ENCODE measurements around the gene CAMTA1.

Gene CAMTA1

GRCh38 chr1:7568053-7568452 is 782.8 kb downstream of the CAMTA1 start:
- Histone ChIP-seq H3K9me3 (ENCODE audit: control insufficient read depth in 2 of 2, low read length in 2 of 2) (no peaks in the 10 kb centered on the region), H3K9ac (ENCODE audit: low read length in 2 of 2) (no peak overlapping the region)

GRCh38 chr1:7568901-7569524 is 783.8 kb downstream of the CAMTA1 start:
- Histone ChIP-seq H3K36me3 (ENCODE audit: control insufficient read depth in 2 of 2, insufficient read depth in 2 of 2, low read length in 2 of 2) (no peaks in the 10 kb centered on the region), H3K27me3 (ENCODE audit: control insufficient read depth in 1 of 2, insufficient read depth in 2 of 2, low read length in 2 of 2) (no peaks in the 10 kb centered on the region), H3K4me3 (ENCODE audit: low read length in 2 of 2) (no peak overlapping the region), H3K9ac (ENCODE audit: low read length in 2 of 2) (no peak overlapping the region), H3K9me3 (ENCODE audit: control insufficient read depth in 2 of 2, low read length in 2 of 2) (no peaks in the 10 kb centered on the region), H3K4me1 (ENCODE audit: control insufficient read depth, insufficient read depth, low read length) (peaks cover 13% of the 10 kb centered on the region), H3K27ac (ENCODE audit: low read length) (no peak overlapping the region)

More at GRCh38 chr1:7568053-7568452, 782.8 kb downstream of the CAMTA1 start:
- Histone ChIP-seq H3K4me3 (ENCODE audit: low read length in 2 of 2) (no peak overlapping the region), H3K27me3 (ENCODE audit: control insufficient read depth in 1 of 2, insufficient read depth in 2 of 2, low read length in 2 of 2) (no peaks in the 10 kb centered on the region), H3K36me3 (ENCODE audit: control insufficient read depth in 2 of 2, insufficient read depth in 2 of 2, low read length in 2 of 2) (no peaks in the 10 kb centered on the region), H3K27ac (ENCODE audit: low read length) (no peak overlapping the region), H3K4me1 (ENCODE audit: control insufficient read depth, insufficient read depth, low read length) (peaks cover 6% of the 10 kb centered on the region)

GRCh38 chr1:7570311-7570710 is 785.1 kb downstream of the CAMTA1 start:
- Histone ChIP-seq H3K36me3 (ENCODE audit: control insufficient read depth in 2 of 2, insufficient read depth in 2 of 2, low read length in 2 of 2) (no peaks in the 10 kb centered on the region), H3K9me3 (ENCODE audit: control insufficient read depth in 2 of 2, low read length in 2 of 2) (no peaks in the 10 kb centered on the region), H3K27ac (ENCODE audit: low read length) (no peak overlapping the region), H3K4me1 (ENCODE audit: control insufficient read depth, insufficient read depth, low read length) (peaks cover 26% of the 10 kb centered on the region), H3K27me3 (ENCODE audit: control insufficient read depth in 1 of 2, insufficient read depth in 2 of 2, low read length in 2 of 2) (no peaks in the 10 kb centered on the region), H3K4me3 (ENCODE audit: low read length in 2 of 2) (no peak overlapping the region), H3K9ac (ENCODE audit: low read length in 2 of 2) (no peak overlapping the region)

GRCh38 chr1:7572654-7573152 is 787.4 kb downstream of the CAMTA1 start:
- H3K27me3 ChIP-seq (ENCODE audit: control insufficient read depth in 1 of 2, insufficient read depth in 2 of 2, low read length in 2 of 2): no peaks in the 10 kb centered on the region
- peaks cover 28% of the 10 kb centered on the region for H3K4me1 ChIP-seq (ENCODE audit: control insufficient read depth, insufficient read depth, low read length)
- no peak overlapping the region for H3K4me3 ChIP-seq (ENCODE audit: low read length in 2 of 2)

GRCh38 chr1:7573481-7573880 is 788.2 kb downstream of the CAMTA1 start:
- H3K4me1 ChIP-seq (ENCODE audit: control insufficient read depth, insufficient read depth, low read length): peaks cover 28% of the 10 kb centered on the region
- no peaks in the 10 kb centered on the region for H3K27me3 ChIP-seq (ENCODE audit: control insufficient read depth in 1 of 2, insufficient read depth in 2 of 2, low read length in 2 of 2)
- no peak overlapping the region for H3K27ac ChIP-seq (ENCODE audit: low read length)
- H3K36me3 ChIP-seq (ENCODE audit: control insufficient read depth in 2 of 2, insufficient read depth in 2 of 2, low read length in 2 of 2): no peaks in the 10 kb centered on the region
- no peaks in the 10 kb centered on the region for H3K9me3 ChIP-seq (ENCODE audit: control insufficient read depth in 2 of 2, low read length in 2 of 2)
- H3K4me3 ChIP-seq (ENCODE audit: low read length in 2 of 2): no peak overlapping the region
- no peak overlapping the region for H3K9ac ChIP-seq (ENCODE audit: low read length in 2 of 2)

More at GRCh38 chr1:7572654-7573152, 787.4 kb downstream of the CAMTA1 start:
- Histone ChIP-seq H3K9ac (ENCODE audit: low read length in 2 of 2) (no peak overlapping the region), H3K9me3 (ENCODE audit: control insufficient read depth in 2 of 2, low read length in 2 of 2) (no peaks in the 10 kb centered on the region), H3K36me3 (ENCODE audit: control insufficient read depth in 2 of 2, insufficient read depth in 2 of 2, low read length in 2 of 2) (no peaks in the 10 kb centered on the region), H3K27ac (ENCODE audit: low read length) (no peak overlapping the region)

GRCh38 chr1:7574121-7575040 is 789.1 kb downstream of the CAMTA1 start:
- H3K27me3 ChIP-seq (ENCODE audit: control insufficient read depth in 1 of 2, insufficient read depth in 2 of 2, low read length in 2 of 2): no peaks in the 10 kb centered on the region
- H3K36me3 ChIP-seq (ENCODE audit: control insufficient read depth in 2 of 2, insufficient read depth in 2 of 2, low read length in 2 of 2): no peaks in the 10 kb centered on the region
- H3K27ac ChIP-seq (ENCODE audit: low read length): no peak overlapping the region
- H3K9ac ChIP-seq (ENCODE audit: low read length in 2 of 2): no peak overlapping the region
- no peaks in the 10 kb centered on the region for H3K9me3 ChIP-seq (ENCODE audit: control insufficient read depth in 2 of 2, low read length in 2 of 2)
- H3K4me3 ChIP-seq (ENCODE audit: low read length in 2 of 2): peak overlapping the region; percentile 22 to 23
- H3K4me1 ChIP-seq (ENCODE audit: control insufficient read depth, insufficient read depth, low read length): peaks cover 28% of the 10 kb centered on the region

GRCh38 chr1:7575041-7575400 is 789.8 kb downstream of the CAMTA1 start:
- H3K4me3 ChIP-seq (ENCODE audit: low read length in 2 of 2): peak overlapping the region in 1 of 2 donors; percentile 22
- peaks cover 28% of the 10 kb centered on the region for H3K4me1 ChIP-seq (ENCODE audit: control insufficient read depth, insufficient read depth, low read length)
- no peaks in the 10 kb centered on the region for H3K36me3 ChIP-seq (ENCODE audit: control insufficient read depth in 2 of 2, insufficient read depth in 2 of 2, low read length in 2 of 2)
- no peaks in the 10 kb centered on the region for H3K9me3 ChIP-seq (ENCODE audit: control insufficient read depth in 2 of 2, low read length in 2 of 2)
- H3K27ac ChIP-seq (ENCODE audit: low read length): no peak overlapping the region
- no peak overlapping the region for H3K9ac ChIP-seq (ENCODE audit: low read length in 2 of 2)
- no peaks in the 10 kb centered on the region for H3K27me3 ChIP-seq (ENCODE audit: control insufficient read depth in 1 of 2, insufficient read depth in 2 of 2, low read length in 2 of 2)

GRCh38 chr1:7576946-7577657 is 791.8 kb downstream of the CAMTA1 start:
- Histone ChIP-seq H3K9ac (ENCODE audit: low read length in 2 of 2) (no peak overlapping the region), H3K4me1 (ENCODE audit: control insufficient read depth, insufficient read depth, low read length) (peaks cover 28% of the 10 kb centered on the region), H3K4me3 (ENCODE audit: low read length in 2 of 2) (no peak overlapping the region), H3K27ac (ENCODE audit: low read length) (no peak overlapping the region), H3K9me3 (ENCODE audit: control insufficient read depth in 2 of 2, low read length in 2 of 2) (no peaks in the 10 kb centered on the region), H3K27me3 (ENCODE audit: control insufficient read depth in 1 of 2, insufficient read depth in 2 of 2, low read length in 2 of 2) (peaks cover 0 to 2% of the 10 kb centered on the region in 2 donors), H3K36me3 (ENCODE audit: control insufficient read depth in 2 of 2, insufficient read depth in 2 of 2, low read length in 2 of 2) (no peaks in the 10 kb centered on the region)

- Histone ChIP-seq H3K36me3 (ENCODE audit: control insufficient read depth in 2 of 2, insufficient read depth in 2 of 2, low read length in 2 of 2) (no peaks in the 10 kb centered on the region), H3K4me1 (ENCODE audit: control insufficient read depth, insufficient read depth, low read length) (peaks cover 20% of the 10 kb centered on the region), H3K27ac (ENCODE audit: low read length) (no peak overlapping the region), H3K27me3 (ENCODE audit: control insufficient read depth in 1 of 2, insufficient read depth in 2 of 2, low read length in 2 of 2) (peaks cover 0 to 4% of the 10 kb centered on the region in 2 donors), H3K9ac (ENCODE audit: low read length in 2 of 2) (no peak overlapping the region), H3K4me3 (ENCODE audit: low read length in 2 of 2) (no peak overlapping the region), H3K9me3 (ENCODE audit: control insufficient read depth in 2 of 2, low read length in 2 of 2) (no peaks in the 10 kb centered on the region)
These were observed 793.0 kb downstream of the CAMTA1 start for GRCh38 chr1:7578206-7578605.

- no peaks in the 10 kb centered on the region for H3K9me3 ChIP-seq (ENCODE audit: control insufficient read depth in 2 of 2, low read length in 2 of 2)
- no peaks in the 10 kb centered on the region for H3K36me3 ChIP-seq (ENCODE audit: control insufficient read depth in 2 of 2, insufficient read depth in 2 of 2, low read length in 2 of 2)
- H3K27ac ChIP-seq (ENCODE audit: low read length): no peak overlapping the region
- peaks cover 14% of the 10 kb centered on the region for H3K4me1 ChIP-seq (ENCODE audit: control insufficient read depth, insufficient read depth, low read length)
- peaks cover 0 to 4% of the 10 kb centered on the region in 2 donors for H3K27me3 ChIP-seq (ENCODE audit: control insufficient read depth in 1 of 2, insufficient read depth in 2 of 2, low read length in 2 of 2)
- no peak overlapping the region for H3K4me3 ChIP-seq (ENCODE audit: low read length in 2 of 2)
- no peak overlapping the region for H3K9ac ChIP-seq (ENCODE audit: low read length in 2 of 2)
These were observed 793.8 kb downstream of the CAMTA1 start for GRCh38 chr1:7579016-7579415.
